Kidney (tissue), 14 donors: Measurements from ENCODE around the gene SPCS1. TPM values are rescaled to one million over a fixed set of nuclear protein-coding genes. Genes with fewer than 3 reads are reported as not detected.

ENCODE experiments used
- DNase-seq, 5 donors: peaks; one replicate each; pipeline ENCODE4 v3.0.0-alpha.2; 2013 to 2020
- FAIRE-seq: peaks from 2 replicates; lab custom pipeline; 2012; peaks lifted over from hg19 to GRCh38; lab: Jason Lieb, UNC
- H3K27ac ChIP-seq, 2 donors: one replicate each; pipeline ENCODE4 v1.7.0; 2013; ENCODE audit warnings: low read depth in 2 of 2, low read length in 2 of 2, inconsistent platforms in 1 of 2
- H3K27me3 ChIP-seq: one replicate; pipeline ENCODE4 v1.7.1; 2013; ENCODE audit warnings: low read length, inconsistent platforms; ENCODE audit not compliant: control insufficient read depth, insufficient read depth
- H3K36me3 ChIP-seq, 3 donors: one replicate each; pipeline versions ENCODE4 v1.7.0 to v1.7.1; 2013; ENCODE audit warnings: low read length in 3 of 3, control low read depth in 1 of 3, inconsistent platforms in 1 of 3; ENCODE audit not compliant: insufficient read depth in 3 of 3, control insufficient read depth in 2 of 3
- H3K4me1 ChIP-seq, 3 donors: one replicate each; pipeline versions ENCODE4 v1.7.0 to v1.7.1; 2013; ENCODE audit warnings: low read length in 3 of 3, inconsistent platforms in 1 of 3, low read depth in 1 of 3; ENCODE audit not compliant: control insufficient read depth in 2 of 3, insufficient read depth in 2 of 3
- H3K4me3 ChIP-seq, 3 donors: one replicate each; pipeline versions ENCODE4 v1.7.0 to v1.8.1; 2013; ENCODE audit warnings: low read length in 3 of 3, control low read depth in 1 of 3, inconsistent platforms in 1 of 3
- H3K9ac ChIP-seq, 3 donors: one replicate each; pipeline versions ENCODE4 v1.7.0 to v1.7.1; 2013; ENCODE audit warnings: low read length in 3 of 3, control low read depth in 1 of 3, inconsistent platforms in 1 of 3
- H3K9me3 ChIP-seq, 3 donors: one replicate each; pipeline versions ENCODE4 v1.7.0 to v1.7.1; 2013; ENCODE audit warnings: low read length in 3 of 3, control low read depth in 1 of 3, inconsistent platforms in 1 of 3; ENCODE audit not compliant: control insufficient read depth in 2 of 3, insufficient read depth in 1 of 3
- CTCF ChIP-seq: IDR thresholded peaks from 3 replicates; pipeline ENCODE4 v1.5.1; 2012; ENCODE audit warnings: mild to moderate bottlenecking, moderate library complexity, borderline replicate concordance; ENCODE audit not compliant: insufficient read depth; ENCODE audit errors: extremely low read depth
- intact Hi-C: fragments of 100-400 bp; cut with DNase I; formaldehyde crosslinking; loops from one replicate; pipeline ENCODE4 v1.11.1; 2022
- polyA plus RNA-seq: library from polyadenylated mRNA; stranded (reverse); fragments of 350-450 nt; fragmentation: Illumina TruSeq; extraction: RNeasy Lipid Tissue Mini Kit (QIAGEN cat#74804); gene quantifications from one replicate; pipeline ENCODE4 v1.2.3, GENCODE V29; 2014; ENCODE audit warnings: low read depth, low replicate concordance; ENCODE audit not compliant: insufficient read depth
- total RNA-seq: library from RNA; stranded (reverse); fragmentation: NEBNext Ultra II Directional; extraction: Animal tissue kit (Norgen Biotek cat#: 25700); gene quantifications from one replicate; pipeline ENCODE4 v1.2.1, GENCODE V29; 2021
- donor health status: control.
- donor health status: control.
- donor health status: control.
- donor health status: control.
- donor health status: control.
- donor health status: DM: yes; HTN: yes; CAD: no.
- donor health status: Normal renal cell carcinoma (clear cell type).

SPCS1 gene
- total and polyA plus RNA-seq, 2 donors from 2014 or later: 124 to 265 TPM

- no peaks in the 10 kb centered on the region for H3K9me3 ChIP-seq
- no peaks in the 10 kb centered on the region for H3K27me3 ChIP-seq
- intact Hi-C loops: no loop called here
- DNase-seq (no peak), FAIRE-seq (no peak)
- no peak overlapping the region for H3K9ac ChIP-seq
- H3K36me3 ChIP-seq: peaks cover 10 to 34% (median 18%) of the 10 kb centered on the region in 3 donors
- no peak overlapping the region for H3K4me3 ChIP-seq
- no peaks in the 10 kb centered on the region for H3K4me1 ChIP-seq
- TF ChIP-seq CTCF: no peak
- H3K27ac ChIP-seq: no peak overlapping the region
Observed at GRCh38 chr3:52754373-52754772, 48.5 kb downstream of the SPCS1 start.

- peaks cover 8 to 29% (median 17%) of the 10 kb centered on the region in 3 donors for H3K36me3 ChIP-seq
- H3K27ac ChIP-seq: no peak overlapping the region
- H3K27me3 ChIP-seq: no peaks in the 10 kb centered on the region
- FAIRE-seq: no peak
- H3K9me3 ChIP-seq: no peaks in the 10 kb centered on the region
- TF ChIP-seq CTCF: no peak
- H3K4me3 ChIP-seq: no peak overlapping the region
- H3K9ac ChIP-seq: no peak overlapping the region
- no peaks in the 10 kb centered on the region for H3K4me1 ChIP-seq
- intact Hi-C loops: no loop called here
- DNase-seq: no peak
Observed at GRCh38 chr3:52756141-52756540, 50.2 kb downstream of the SPCS1 start.

Other genes starting within 250 kb of the SPCS1 start
- 379 TPM for gene STAB1, start 210.8 kb upstream of the SPCS1 start, total RNA-seq
- gene STAB1, start 210.8 kb upstream of the SPCS1 start, polyA plus RNA-seq: 98.4 TPM
- 47.3 TPM for gene NT5DC2, start 172.2 kb upstream of the SPCS1 start, total RNA-seq
- 75.7 TPM for gene NT5DC2, start 172.2 kb upstream of the SPCS1 start, polyA plus RNA-seq
- gene UQCC5, start 169.5 kb upstream of the SPCS1 start, total RNA-seq: 26.8 TPM
- 135 TPM for gene UQCC5, start 169.5 kb upstream of the SPCS1 start, polyA plus RNA-seq
- gene PBRM1, start 20.2 kb upstream of the SPCS1 start, total RNA-seq: 56.2 TPM
- 4.1 TPM for gene PBRM1, start 20.2 kb upstream of the SPCS1 start, polyA plus RNA-seq
- 47.8 TPM for gene GNL3, start 20.1 kb upstream of the SPCS1 start, total RNA-seq
- 27.9 TPM for gene GNL3, start 20.1 kb upstream of the SPCS1 start, polyA plus RNA-seq
- gene GLT8D1, start 315 bp upstream of the SPCS1 start, total RNA-seq: 60.4 TPM
- gene GLT8D1, start 315 bp upstream of the SPCS1 start, polyA plus RNA-seq: 62.1 TPM
- gene NEK4, start 64.8 kb downstream of the SPCS1 start, total RNA-seq: 27.9 TPM
- 5.5 TPM for gene NEK4, start 64.8 kb downstream of the SPCS1 start, polyA plus RNA-seq
- 0.22 TPM for gene ITIH1, start 71.5 kb downstream of the SPCS1 start, total RNA-seq
- gene ITIH1, start 71.5 kb downstream of the SPCS1 start, polyA plus RNA-seq: not detected
- gene ITIH3, start 88.7 kb downstream of the SPCS1 start, total RNA-seq: 2.3 TPM
- 2.1 TPM for gene ITIH3, start 88.7 kb downstream of the SPCS1 start, polyA plus RNA-seq
- gene ITIH4, start 124.6 kb downstream of the SPCS1 start, total RNA-seq: 15.4 TPM
- 12.9 TPM for gene ITIH4, start 124.6 kb downstream of the SPCS1 start, polyA plus RNA-seq
- gene MUSTN1, start 128.9 kb downstream of the SPCS1 start, total RNA-seq: 18.6 TPM
- 47.8 TPM for gene MUSTN1, start 128.9 kb downstream of the SPCS1 start, polyA plus RNA-seq
- gene STIMATE, start 191.4 kb downstream of the SPCS1 start, total RNA-seq: 21.4 TPM
- gene STIMATE, start 191.4 kb downstream of the SPCS1 start, polyA plus RNA-seq: 23.3 TPM